SHP77 (cell line): ENCODE measurements around the gene FRMD4B.

Experiments
- DNase-seq, 2 experiments: peaks; one replicate each; lab custom pipeline; 2025; lab: John Stamatoyannopoulos, UW

The FRMD4B gene

GRCh38 chr3:69405067-69405466 is 19.2 kb upstream of the FRMD4B start:
- no peak for DNase-seq

GRCh38 chr3:69403454-69403853 is 17.6 kb upstream of the FRMD4B start:
- no peak for DNase-seq

GRCh38 chr3:69400683-69401082 is 14.8 kb upstream of the FRMD4B start:
- no peak for DNase-seq

- no peak for DNase-seq
Measured at GRCh38 chr3:69392850-69393249, 7.0 kb upstream of the FRMD4B start.

GRCh38 chr3:69392415-69392814 is 6.5 kb upstream of the FRMD4B start:
- DNase-seq: no peak

GRCh38 chr3:69391554-69391953 is 5.7 kb upstream of the FRMD4B start:
- DNase-seq: no peak

GRCh38 chr3:69390771-69391170 is 4.9 kb upstream of the FRMD4B start:
- no peak for DNase-seq

GRCh38 chr3:69389520-69390248 is 3.8 kb upstream of the FRMD4B start:
- DNase-seq: no peak

- DNase-seq: no peak
Measured at GRCh38 chr3:69388241-69388640, 2.4 kb upstream of the FRMD4B start.

- no peak for DNase-seq
Measured at GRCh38 chr3:69386556-69387385, 883 bp upstream of the FRMD4B start.

- no peak for DNase-seq
Measured at GRCh38 chr3:69385123-69385722, 665 bp downstream of the FRMD4B start.

GRCh38 chr3:69384326-69384725 is 1.6 kb downstream of the FRMD4B start:
- no peak for DNase-seq

GRCh38 chr3:69379661-69380060 is 6.2 kb downstream of the FRMD4B start:
- DNase-seq: no peak

- DNase-seq: no peak
Measured at GRCh38 chr3:69378112-69378802, 7.6 kb downstream of the FRMD4B start.

- DNase-seq: no peak
Measured at GRCh38 chr3:69377262-69377661, 8.6 kb downstream of the FRMD4B start.

- DNase-seq: no peak
Measured at GRCh38 chr3:69376731-69377130, 9.2 kb downstream of the FRMD4B start.

GRCh38 chr3:69371816-69372215 is 14.1 kb downstream of the FRMD4B start:
- DNase-seq: no peak

GRCh38 chr3:69370901-69371301 is 15.0 kb downstream of the FRMD4B start:
- DNase-seq: no peak

- DNase-seq: no peak
Measured at GRCh38 chr3:69370156-69370883, 15.6 kb downstream of the FRMD4B start.

GRCh38 chr3:69368129-69368741 is 17.7 kb downstream of the FRMD4B start:
- no peak for DNase-seq

- DNase-seq: no peak
Measured at GRCh38 chr3:69367586-69367985, 18.3 kb downstream of the FRMD4B start.
